GM18951 (cell line): ENCODE data around the gene CCDC32.
"Not testable (repeated sequence)": the region's sequence is repeated elsewhere in the genome, so short reads cannot be mapped to it uniquely, and the experiment has no call there.

ENCODE experiments used
- POLR2A ChIP-seq: IDR thresholded peaks from 4 replicates; pipeline ENCODE4 v1.6.1; 2011; ENCODE audit warnings: mild to moderate bottlenecking; ENCODE audit not compliant: insufficient read length, insufficient read depth; ENCODE audit errors: extremely low read depth
- in situ Hi-C: fragments of 300-500 bp; cut with MboI; formaldehyde crosslinking; loops from one replicate; pipeline ENCODE4 v1.12.0; 2022; ENCODE audit warnings: low sequenced_read_pairs, mixed read lengths, inconsistent platforms; ENCODE audit not compliant: unreplicated experiment

Gene CCDC32

DNA sequence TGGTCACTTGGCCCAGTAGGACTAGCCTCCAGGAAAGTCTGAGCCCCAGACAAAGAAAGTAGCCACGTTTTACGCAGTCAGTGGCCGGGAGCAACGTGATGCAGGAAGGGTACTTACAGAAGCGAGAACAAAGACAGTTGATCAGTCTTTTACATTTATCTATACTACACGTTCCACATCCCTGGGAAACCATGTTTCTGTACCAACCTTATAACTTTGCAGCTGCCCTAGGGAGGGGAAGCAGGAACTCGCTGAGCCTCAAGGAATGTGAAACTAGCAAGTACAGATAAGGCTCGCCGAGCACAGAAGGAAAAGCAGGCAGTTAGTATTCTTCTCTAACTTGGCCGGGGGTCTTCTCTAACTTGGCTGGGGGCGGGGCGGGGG is 25.8 kb upstream of the CCDC32 start:
- no peak for TF ChIP-seq POLR2A

DNA sequence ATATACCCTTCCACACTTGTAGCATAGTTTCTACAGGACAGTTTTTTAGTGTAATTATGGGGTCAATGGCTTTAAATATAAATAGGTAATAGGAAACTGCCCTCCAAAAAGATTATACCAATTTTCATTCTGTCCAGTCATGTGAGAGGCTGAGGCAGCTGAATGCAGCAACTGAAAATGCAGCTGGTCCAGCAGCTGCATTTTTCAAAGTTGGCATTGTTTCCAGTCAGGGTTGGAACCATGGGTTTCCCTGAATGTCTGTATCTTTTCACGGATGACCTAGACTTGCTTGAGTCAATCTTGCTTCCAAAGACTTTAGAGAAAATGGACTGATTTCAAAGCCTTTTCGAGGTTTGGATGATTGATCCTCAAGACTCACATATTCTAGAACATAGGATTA is 19.3 kb upstream of the CCDC32 start:
- TF ChIP-seq POLR2A = no peak
- in situ Hi-C loops = no loop called here

More for the DNA sequence above, 25.8 kb upstream of the CCDC32 start:
- in situ Hi-C loops = no loop called here

DNA sequence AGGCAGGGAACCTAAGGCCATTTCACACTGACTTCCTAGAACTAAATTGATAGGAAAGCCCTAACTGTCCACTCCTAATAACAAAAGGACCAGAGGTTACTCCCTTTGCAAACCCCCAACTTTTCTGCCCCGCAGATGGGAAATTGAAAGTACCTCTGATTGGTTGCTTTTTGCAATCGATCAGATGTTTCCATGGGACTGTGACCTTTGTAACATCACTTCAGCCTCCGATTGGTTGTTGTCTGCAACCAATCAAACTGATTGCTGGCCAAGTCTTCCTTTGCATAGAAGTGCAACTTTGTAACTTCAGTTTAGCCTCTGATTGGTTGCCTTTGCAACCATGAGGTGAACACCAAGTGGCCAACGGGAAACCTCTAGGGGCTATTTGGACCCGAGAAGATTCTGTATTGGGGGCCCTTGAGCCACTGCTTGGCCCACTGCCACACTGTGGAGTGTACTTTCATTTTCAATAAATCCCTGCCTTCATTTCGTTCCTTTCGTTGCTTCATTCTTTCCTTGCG is 17.9 kb upstream of the CCDC32 start:
- in situ Hi-C loops = no loop called here
- no peak for TF ChIP-seq POLR2A

DNA sequence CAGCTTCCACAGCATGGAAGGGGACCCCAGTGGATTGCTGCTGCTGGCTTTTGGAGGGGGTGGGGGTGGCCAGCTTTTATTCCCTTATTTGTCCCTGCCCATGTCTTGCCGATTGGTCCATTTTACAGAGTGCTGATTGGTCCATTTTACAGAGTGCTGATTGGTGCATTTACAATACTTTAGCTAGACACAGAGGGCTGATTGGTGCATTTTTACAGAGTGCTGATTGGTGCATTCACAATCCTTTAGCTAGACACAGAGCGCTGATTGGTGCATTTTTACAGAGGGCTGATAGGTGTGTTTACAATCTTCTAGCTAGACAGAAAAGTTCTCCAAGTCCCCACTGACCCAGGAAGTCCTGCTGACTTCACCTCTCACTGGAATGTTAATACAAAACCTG is 17.0 kb upstream of the CCDC32 start:
- in situ Hi-C loops = not testable (repeated sequence)

DNA sequence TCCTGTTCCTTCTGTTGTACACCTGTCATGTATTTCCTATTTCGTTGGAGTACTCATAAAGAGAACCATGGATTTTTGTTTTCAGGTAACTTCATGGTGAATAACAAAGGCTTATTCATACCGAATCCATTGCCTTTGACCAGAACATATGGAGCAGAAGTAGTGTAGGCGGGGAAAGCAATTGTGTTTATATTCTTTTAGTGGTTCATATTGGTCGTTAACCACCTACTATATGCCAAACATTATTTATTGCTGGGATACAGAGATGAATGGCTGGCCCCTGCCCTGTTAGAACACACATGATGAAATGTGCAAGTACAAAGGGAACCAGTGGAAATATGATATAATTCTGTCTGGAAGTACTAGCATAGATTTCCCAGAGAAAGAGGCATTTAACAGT is 14.1 kb upstream of the CCDC32 start:
- in situ Hi-C loops = no loop called here
- TF ChIP-seq POLR2A = no peak

DNA sequence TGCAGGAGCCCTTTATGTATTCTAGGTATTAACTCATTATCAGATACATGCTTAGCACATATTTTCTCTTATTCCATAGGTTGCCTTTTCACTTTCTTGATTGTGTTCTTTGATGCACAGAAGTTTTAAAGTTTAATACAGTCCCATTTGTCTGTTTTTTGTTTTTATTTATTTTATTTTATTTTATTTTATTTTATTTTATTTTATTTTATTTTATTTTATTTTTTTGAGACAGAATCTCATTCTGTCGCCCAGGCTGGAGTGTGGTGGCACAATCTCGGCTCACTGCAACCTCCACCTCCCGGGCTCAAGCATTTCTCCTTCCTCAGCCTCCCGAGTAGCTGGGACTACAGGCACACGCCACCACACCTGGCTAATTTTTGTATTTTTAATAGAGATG is 12.1 kb upstream of the CCDC32 start:
- in situ Hi-C loops = not testable (repeated sequence)

DNA sequence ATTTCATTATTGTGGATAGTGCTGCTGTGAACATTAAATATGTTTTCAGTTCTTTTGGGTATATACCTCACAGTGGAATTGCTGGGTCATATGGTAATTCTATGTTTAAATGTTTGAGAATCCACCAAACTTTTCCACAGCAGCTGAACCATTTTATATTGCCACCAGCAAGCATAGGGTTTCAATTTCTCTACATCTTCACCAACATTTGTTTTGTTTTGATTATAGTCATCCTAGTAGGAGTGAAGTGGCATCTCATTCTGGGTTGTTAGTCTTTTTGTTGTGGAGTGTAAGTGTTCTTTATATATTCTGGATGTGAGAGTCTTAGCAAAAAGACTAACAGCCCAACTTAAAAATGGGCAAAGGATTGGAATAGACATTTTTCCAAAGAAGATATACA is 10.3 kb upstream of the CCDC32 start:
- no peak for TF ChIP-seq POLR2A
- in situ Hi-C loops = no loop called here

DNA sequence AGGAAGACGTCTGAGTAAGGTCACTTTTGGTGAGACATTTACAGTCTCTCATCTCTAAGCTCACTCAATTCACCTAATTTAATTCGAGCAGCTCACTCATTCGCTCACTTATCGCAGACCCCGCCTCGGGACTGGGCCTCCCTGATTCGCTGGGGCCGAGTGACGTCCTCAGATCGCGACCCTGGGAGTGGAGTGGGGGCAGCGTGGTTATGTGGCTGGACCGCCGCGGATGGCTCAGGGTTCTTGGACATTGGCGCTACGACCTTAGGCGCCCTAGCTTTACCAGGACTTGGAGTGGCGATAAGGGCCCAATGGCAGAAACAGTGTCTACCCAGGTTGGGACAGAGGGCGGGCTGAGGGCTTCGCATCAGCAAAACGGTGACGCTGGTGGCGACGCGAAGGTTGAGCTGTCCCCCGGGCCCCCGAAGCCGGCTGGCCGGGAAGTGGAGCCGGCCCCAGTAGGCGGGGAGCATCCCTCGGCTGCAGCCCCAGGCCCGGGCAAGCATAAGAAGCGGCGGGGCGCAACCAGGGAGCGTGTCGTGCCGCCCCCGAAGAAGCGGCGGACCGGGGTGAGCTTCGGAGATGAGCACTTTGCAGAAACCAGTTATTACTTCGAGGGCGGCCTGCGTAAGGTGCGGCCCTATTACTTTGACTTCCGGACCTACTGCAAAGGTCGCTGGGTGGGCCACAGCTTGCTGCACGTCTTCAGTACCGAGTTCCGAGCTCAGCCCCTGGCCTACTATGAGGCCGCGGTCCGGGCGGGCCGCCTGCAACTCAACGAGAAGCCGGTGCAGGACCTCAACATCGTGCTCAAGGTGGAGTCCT is 4.5 kb upstream of the CCDC32 start, which contains the start of gene RPUSD2:
Gene RPUSD2 (plus strand): TSS at position 171 of the 825 bp plus-strand sequence. CDS start 39 bp downstream, at position 210.
- in situ Hi-C loops = no loop called here
- TF ChIP-seq POLR2A = peak; percentile 82

DNA sequence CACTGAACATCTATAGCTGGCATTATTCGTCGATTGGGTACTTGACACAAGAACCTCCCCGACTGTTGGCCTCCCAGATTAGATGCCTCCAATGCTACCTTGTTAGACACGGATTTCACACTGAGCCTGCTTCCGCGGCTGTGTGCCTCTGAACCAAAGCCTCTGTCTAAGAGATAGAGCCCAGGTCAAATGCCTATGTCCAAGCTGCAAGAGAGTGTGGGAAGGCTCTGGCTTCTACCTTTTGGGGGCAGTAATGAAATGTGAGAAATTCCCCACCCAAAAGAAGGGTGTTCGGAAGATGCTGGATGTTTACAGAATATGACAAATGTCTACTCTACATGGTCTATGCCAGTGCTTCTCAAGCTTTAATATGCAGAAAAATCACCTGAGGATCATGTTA is 2.3 kb upstream of the CCDC32 start:
- in situ Hi-C loops = no loop called here
- no peak for TF ChIP-seq POLR2A

DNA sequence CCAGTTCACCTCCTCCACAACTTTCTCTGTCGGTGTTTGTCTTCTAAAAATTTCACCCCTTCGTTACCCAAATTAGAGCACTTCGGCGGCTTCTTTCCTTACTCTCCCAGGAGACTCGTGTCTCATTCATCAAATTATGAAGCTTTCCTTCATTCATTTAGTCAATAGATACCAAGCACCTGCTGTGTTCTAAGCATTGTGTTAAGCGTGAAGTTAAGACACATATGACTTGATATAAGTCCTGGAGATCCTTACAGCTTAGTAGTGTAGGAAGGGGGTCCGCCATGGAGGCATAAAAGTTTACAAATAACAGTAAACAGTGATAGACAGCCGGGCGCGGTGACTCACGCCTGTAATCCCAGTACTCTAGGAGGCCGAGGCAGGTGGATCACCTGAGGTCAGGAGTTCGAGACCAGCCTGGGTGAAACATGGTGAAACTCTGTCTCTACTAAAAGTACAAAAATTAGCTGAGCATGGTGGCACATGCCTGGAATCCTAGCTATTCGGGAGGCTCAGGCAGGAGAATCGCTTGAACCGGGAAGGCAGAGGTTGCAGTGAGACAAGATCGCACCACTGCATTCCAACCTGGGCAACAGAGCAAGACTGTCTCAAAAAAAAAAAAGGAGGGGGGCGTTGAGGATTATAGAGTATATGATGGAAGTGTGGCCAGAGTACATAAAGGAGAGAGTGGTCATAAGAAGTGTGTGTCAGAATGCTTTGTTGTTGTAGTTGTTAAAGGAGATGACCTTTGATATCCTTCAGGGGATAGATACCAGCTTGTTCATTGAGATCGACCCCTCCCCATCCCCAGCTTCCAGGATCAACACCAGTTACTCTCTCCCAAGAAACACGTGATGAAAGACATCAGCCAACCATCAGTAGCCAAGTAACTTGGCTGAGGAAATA is 744 bp upstream of the CCDC32 start:
- in situ Hi-C loops = no loop called here
- no peak for TF ChIP-seq POLR2A

DNA sequence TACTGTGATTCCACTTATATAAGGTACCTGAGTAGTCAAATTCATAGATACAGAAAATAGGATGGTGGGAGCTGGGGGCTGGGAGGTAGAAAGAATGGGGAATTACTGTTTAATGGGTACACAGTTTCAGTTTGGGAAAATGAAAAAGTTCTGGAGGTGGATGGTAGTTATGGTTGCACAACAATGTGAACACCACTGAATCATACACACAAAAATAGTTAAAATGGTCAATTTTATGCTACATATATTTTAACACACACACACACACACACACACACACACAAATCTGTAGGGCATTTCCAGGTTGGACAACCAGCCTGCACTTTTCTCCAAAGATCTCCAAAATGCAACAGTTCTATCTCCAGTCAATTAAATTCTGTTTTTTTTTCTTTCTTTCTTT is 1.4 kb downstream of the CCDC32 start:
- in situ Hi-C loops = no loop called here
- TF ChIP-seq POLR2A = no peak

DNA sequence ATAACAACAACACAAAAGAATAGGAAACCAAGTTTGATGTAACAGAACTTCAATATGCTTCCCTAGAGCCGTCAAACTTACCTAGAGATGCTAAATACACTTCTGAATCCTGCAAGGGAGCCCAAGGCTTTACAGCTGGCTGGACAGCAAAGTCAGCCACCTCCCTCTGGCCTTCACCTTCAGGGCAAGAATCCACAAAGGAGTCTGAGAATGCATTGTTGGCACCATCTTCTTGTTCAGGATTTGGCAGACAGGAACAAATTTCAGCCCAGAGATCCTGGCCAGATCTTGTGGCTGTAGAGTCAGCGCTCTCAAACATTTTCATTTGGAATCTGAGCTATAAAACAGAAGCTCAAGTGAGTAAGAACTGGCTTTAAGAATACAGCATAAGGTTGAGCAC is 2.2 kb downstream of the CCDC32 start:
- in situ Hi-C loops = no loop called here
- no peak for TF ChIP-seq POLR2A

DNA sequence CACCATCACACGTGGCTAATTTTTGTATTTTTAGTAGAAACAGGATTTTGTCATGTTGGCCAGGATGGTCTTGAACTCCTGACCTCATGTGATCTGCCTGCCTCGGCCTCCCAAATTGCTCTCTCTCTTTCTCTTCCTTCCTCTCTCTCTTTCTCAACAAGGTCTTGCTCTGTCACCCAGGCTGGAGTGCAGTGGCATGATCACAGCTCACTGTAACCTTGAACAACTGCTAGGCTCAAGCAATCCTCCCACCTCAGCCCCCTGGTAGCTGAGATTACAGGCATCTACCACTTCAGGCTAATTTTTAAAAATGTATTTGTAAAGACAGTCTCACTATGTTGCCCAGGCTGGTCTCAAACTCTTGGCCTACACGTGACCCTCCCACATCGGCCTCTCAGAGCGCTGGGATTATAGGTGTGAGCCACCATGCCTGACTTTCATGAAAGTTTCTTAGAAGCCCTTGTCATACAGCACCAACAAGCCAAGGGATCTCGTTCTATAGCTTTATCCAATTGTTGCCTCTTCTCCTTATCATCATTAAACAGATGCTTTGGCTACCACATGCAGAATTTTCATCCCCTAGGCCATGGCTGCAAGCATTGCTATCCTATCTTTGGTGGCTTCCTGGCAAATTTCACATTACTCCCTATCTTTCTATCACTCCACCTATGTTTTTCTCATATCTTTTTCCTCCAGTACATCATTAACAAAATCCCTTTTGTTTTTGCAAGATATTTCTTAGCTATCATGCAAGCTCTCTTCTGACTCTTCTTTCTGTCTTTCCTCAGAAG is 5.7 kb downstream of the CCDC32 start:
- in situ Hi-C loops = no loop called here
- TF ChIP-seq POLR2A = no peak
